Panc1 (cell line): ENCODE results near the gene CLDN9. TPM values are rescaled to one million over a fixed set of nuclear protein-coding genes. Genes with fewer than 3 reads are reported as not detected.

Source experiments
- ATAC-seq: fragments of 200-7000 bp; cut with Tn5 transposase; 2 replicates; pipeline ENCODE4 v1.9.1; 2020; ENCODE audit warnings: mild to moderate bottlenecking, moderate library complexity
- BruUV-seq: library from RNA; stranded (reverse); fragments of 400-500 nt; replicated peaks from 2 replicates; lab custom pipeline; 2021; lab: Mats Ljungman, UMichigan
- CTCF ChIA-PET: fragments of 300-600 bp; sonication (Branson Sonifier 250); formaldehyde crosslinking; loops from one replicate; lab custom pipeline; 2022; ENCODE audit warnings: antibody characterized with exemption; lab: Charles Lee
- POLR2A ChIA-PET: fragments of 300-600 bp; sonication (Branson Sonifier 250); formaldehyde crosslinking; loops from one replicate; lab custom pipeline; 2022; ENCODE audit warnings: antibody characterized with exemption; lab: Charles Lee
- DNase-seq: peaks from one replicate; pipeline ENCODE4 v3.0.0-alpha.2; 2010; ENCODE audit warnings: low read depth, low spot score
- H3K27ac ChIP-seq: 2 replicates; pipeline ENCODE4 v1.5.1; 2011; ENCODE audit warnings: mild to moderate bottlenecking, low read length, inconsistent platforms
- H3K27me3 ChIP-seq: fragments of 200-500 bp; sonication (Bioruptor generic); 2 replicates; pipeline ENCODE4 v1.6.0; 2014; ENCODE audit warnings: low read length, inconsistent platforms; ENCODE audit not compliant: control insufficient read depth, insufficient read depth
- H3K36me3 ChIP-seq: fragments of 200-500 bp; sonication (Bioruptor generic); 2 replicates; pipeline ENCODE4 v1.5.1; 2014; ENCODE audit warnings: inconsistent platforms, mild to moderate bottlenecking, low read length, moderate library complexity; ENCODE audit not compliant: control insufficient read depth, insufficient read depth
- H3K4me1 ChIP-seq: 2 replicates; pipeline ENCODE4 v1.5.1; 2011; ENCODE audit warnings: inconsistent platforms, mild to moderate bottlenecking, low read length, moderate library complexity; ENCODE audit not compliant: control insufficient read depth, insufficient read depth
- H3K4me3 ChIP-seq, 2 experiments: 2 replicates each; pipeline ENCODE4 v1.5.1; 2011 to 2012; ENCODE audit warnings: low read depth in 2 of 2, low read length in 2 of 2, mild to moderate bottlenecking in 2 of 2, inconsistent platforms in 1 of 2, moderate library complexity in 1 of 2
- H3K9me3 ChIP-seq: fragments of 200-500 bp; sonication (Bioruptor generic); 2 replicates; pipeline ENCODE4 v1.5.1; 2014; ENCODE audit warnings: low read depth, mild to moderate bottlenecking, inconsistent platforms, low read length, moderate library complexity; ENCODE audit not compliant: control insufficient read depth, insufficient read depth
- POLR2AphosphoS5 ChIP-seq: IDR thresholded peaks from 2 replicates; pipeline ENCODE4 v1.6.1; 2012; ENCODE audit warnings: mild to moderate bottlenecking, low read depth, low read length, moderate library complexity
- SIN3A ChIP-seq: IDR thresholded peaks from 2 replicates; pipeline ENCODE4 v1.6.1; 2012; ENCODE audit warnings: low read depth, mild to moderate bottlenecking, low read length, moderate library complexity, borderline replicate concordance; ENCODE audit not compliant: insufficient read depth
- TCF7L2 ChIP-seq: IDR thresholded peaks from 2 replicates; pipeline ENCODE4 v1.6.1; 2011; ENCODE audit warnings: mild to moderate bottlenecking, low read depth, low read length, inconsistent platforms
- in situ Hi-C: cut with HindIII; loops from 2 replicates; pipeline ENCODE4 v1.10.0; 2016; ENCODE audit warnings: low sequenced_read_pairs, low pct_unique_long_range_greater_than_20kb
- intact Hi-C: fragments of 100-400 bp; cut with micrococcal nuclease; formaldehyde crosslinking; loops from one replicate; pipeline ENCODE4 v1.10.0; 2022; ENCODE audit not compliant: unreplicated experiment
- total RNA-seq: library from RNA; stranded (reverse); gene quantifications from one replicate; pipeline ENCODE4 v1.2.1, GENCODE V29; 2021; ENCODE audit not compliant: unreplicated experiment
- TF ChIP-seq, protein P1 (sequence below), 2 experiments: IDR thresholded peaks; 2 replicates each; pipeline ENCODE4 v1.6.1; 2011 to 2012; ENCODE audit warnings: low read depth in 2 of 2, control low read depth in 1 of 2, low read length in 1 of 2, mild to moderate bottlenecking in 1 of 2, moderate library complexity in 1 of 2; ENCODE audit not compliant: insufficient read depth in 1 of 2
- TF ChIP-seq, protein P2 (sequence below): fragments of 450-650 bp; IDR thresholded peaks from 2 replicates; pipeline ENCODE4 v1.5.1; 2017; ENCODE audit warnings: mild to moderate bottlenecking

CLDN9 gene
- total RNA-seq, 1 experiment from 2014 or later, result 1.6 TPM

DNA sequence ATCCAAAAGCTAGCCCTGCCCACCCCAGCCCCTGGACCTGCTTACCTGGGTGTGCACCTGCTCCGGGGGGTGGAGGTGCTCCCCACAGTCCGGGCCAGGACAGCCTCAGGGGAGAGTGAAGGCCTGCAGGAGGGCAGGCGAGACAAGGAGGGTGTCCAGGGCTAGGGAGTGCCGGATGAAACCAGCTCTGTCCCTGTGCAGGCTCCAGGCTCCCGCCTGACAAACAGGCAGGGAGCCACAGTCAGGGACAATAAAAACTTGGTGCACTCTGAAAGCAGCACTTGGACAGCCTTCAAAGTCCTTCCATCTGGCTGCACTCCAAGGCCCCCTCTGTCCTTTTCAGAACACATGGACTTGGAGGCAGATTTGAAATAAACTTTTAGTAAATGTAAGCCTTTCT, 39.6 kb upstream of the CLDN9 start:
- BruUV-seq, result no TSS peak

DNA sequence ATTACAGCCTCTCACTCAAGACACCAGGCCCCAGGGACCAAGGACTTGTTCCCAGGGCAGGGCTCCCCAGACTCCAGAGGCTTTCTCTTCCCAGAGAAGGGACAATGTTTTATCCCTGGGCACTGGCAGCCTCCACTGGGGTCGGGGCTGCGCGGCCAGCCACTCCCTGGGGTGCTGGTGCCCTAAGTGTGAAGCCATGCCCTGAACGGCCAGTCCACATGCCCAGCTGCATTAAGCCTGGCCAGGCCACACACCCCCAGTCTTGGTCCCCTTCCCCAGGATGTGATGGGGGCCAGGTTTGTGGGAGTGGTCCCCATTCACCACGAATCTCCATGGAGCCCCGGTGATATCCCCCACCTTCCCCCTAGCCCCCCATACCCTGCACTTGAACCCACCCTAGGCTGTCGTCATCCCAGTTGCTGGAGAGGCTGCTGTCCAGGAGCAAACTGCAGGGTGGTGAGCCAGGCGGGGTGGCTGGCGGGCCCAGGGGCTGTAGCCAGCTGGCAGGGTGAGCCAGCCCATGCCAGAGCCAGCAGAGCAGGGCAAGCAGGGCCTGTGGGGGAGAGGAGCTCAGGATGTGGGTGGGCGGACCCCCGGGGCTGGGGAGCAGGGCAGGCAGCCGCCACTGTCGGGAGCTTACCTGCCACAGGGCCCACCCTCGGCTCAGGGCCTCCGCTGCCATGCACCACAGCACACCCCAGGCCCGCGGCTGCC, 39.0 kb upstream of the CLDN9 start:
- in situ Hi-C loops (no loop called here), intact Hi-C loops (no loop called here)
- Histone ChIP-seq H3K4me3 (no peak overlapping the region), H3K4me1 (peaks cover 59% of the 10 kb centered on the region), H3K36me3 (no peaks in the 10 kb centered on the region), H3K9me3 (no peaks in the 10 kb centered on the region), H3K27ac (peak overlapping the region; percentile 71), H3K27me3 (no peaks in the 10 kb centered on the region)
- CTCF ChIA-PET, result no interaction called here
- no peak for TF ChIP-seq POLR2AphosphoS5
- TF ChIP-seq, protein P1, sequence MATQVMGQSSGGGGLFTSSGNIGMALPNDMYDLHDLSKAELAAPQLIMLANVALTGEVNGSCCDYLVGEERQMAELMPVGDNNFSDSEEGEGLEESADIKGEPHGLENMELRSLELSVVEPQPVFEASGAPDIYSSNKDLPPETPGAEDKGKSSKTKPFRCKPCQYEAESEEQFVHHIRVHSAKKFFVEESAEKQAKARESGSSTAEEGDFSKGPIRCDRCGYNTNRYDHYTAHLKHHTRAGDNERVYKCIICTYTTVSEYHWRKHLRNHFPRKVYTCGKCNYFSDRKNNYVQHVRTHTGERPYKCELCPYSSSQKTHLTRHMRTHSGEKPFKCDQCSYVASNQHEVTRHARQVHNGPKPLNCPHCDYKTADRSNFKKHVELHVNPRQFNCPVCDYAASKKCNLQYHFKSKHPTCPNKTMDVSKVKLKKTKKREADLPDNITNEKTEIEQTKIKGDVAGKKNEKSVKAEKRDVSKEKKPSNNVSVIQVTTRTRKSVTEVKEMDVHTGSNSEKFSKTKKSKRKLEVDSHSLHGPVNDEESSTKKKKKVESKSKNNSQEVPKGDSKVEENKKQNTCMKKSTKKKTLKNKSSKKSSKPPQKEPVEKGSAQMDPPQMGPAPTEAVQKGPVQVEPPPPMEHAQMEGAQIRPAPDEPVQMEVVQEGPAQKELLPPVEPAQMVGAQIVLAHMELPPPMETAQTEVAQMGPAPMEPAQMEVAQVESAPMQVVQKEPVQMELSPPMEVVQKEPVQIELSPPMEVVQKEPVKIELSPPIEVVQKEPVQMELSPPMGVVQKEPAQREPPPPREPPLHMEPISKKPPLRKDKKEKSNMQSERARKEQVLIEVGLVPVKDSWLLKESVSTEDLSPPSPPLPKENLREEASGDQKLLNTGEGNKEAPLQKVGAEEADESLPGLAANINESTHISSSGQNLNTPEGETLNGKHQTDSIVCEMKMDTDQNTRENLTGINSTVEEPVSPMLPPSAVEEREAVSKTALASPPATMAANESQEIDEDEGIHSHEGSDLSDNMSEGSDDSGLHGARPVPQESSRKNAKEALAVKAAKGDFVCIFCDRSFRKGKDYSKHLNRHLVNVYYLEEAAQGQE (IDR thresholded peaks at IDR 0.05; ENCODE audit: insufficient read depth in 1 of 2, low read depth in 2 of 2, low read length in 1 of 2), result no peak
- TF ChIP-seq SIN3A, result no peak
- TF ChIP-seq, protein P2, sequence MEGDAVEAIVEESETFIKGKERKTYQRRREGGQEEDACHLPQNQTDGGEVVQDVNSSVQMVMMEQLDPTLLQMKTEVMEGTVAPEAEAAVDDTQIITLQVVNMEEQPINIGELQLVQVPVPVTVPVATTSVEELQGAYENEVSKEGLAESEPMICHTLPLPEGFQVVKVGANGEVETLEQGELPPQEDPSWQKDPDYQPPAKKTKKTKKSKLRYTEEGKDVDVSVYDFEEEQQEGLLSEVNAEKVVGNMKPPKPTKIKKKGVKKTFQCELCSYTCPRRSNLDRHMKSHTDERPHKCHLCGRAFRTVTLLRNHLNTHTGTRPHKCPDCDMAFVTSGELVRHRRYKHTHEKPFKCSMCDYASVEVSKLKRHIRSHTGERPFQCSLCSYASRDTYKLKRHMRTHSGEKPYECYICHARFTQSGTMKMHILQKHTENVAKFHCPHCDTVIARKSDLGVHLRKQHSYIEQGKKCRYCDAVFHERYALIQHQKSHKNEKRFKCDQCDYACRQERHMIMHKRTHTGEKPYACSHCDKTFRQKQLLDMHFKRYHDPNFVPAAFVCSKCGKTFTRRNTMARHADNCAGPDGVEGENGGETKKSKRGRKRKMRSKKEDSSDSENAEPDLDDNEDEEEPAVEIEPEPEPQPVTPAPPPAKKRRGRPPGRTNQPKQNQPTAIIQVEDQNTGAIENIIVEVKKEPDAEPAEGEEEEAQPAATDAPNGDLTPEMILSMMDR, result no peak
- TF ChIP-seq TCF7L2, result no peak
- POLR2A ChIA-PET, result interaction anchor here (0.5 to 0.9 kb wide), 2 partner anchors 9 to 203 kb away, joined by 5 to 6 read pairs; no protein-coding TSS in a partner anchor
- no TSS peak for BruUV-seq
- ATAC-seq (no peak), DNase-seq (no peak)

More for the DNA sequence above, 39.6 kb upstream of the CLDN9 start:
- ChIA-PET CTCF (interaction anchor here (0.6 kb wide), 1 partner anchor 14 kb away, joined by 6 read pairs; no protein-coding TSS in a partner anchor), POLR2A (interaction anchor here (0.9 kb wide), 1 partner anchor 8 kb away, joined by 5 read pairs; no protein-coding TSS in a partner anchor)
- ATAC-seq (no peak), DNase-seq (no peak)
- TF ChIP-seq, protein P2, result no peak
- peak; percentile 48; the same call in 1 of the 2 replicates for TF ChIP-seq TCF7L2
- TF ChIP-seq POLR2AphosphoS5, result peak; percentile 73; the same call in 1 of the 2 replicates
- TF ChIP-seq, protein P1 (IDR thresholded peaks at IDR 0.05; ENCODE audit: insufficient read depth in 1 of 2, low read depth in 2 of 2, low read length in 1 of 2), result no peak
- TF ChIP-seq SIN3A, result 0 out of 2 replicates have a peak, but pooled peaks have one; percentile 63
- in situ Hi-C loops, result no loop called here
- Histone ChIP-seq H3K9me3 (no peaks in the 10 kb centered on the region), H3K4me1 (peaks cover 61% of the 10 kb centered on the region), H3K27me3 (no peaks in the 10 kb centered on the region), H3K27ac (peak overlapping the region; percentile 71), H3K36me3 (no peaks in the 10 kb centered on the region), H3K4me3 (no peak overlapping the region)
- intact Hi-C loops, result no loop called here
